Measurements from ENCODE around the gene MAGEA9B.
"Not testable (repeated sequence)": the region's sequence is repeated elsewhere in the genome, so short reads cannot be mapped to it uniquely, and the experiment has no call there.

MAGEA9B gene

DNA sequence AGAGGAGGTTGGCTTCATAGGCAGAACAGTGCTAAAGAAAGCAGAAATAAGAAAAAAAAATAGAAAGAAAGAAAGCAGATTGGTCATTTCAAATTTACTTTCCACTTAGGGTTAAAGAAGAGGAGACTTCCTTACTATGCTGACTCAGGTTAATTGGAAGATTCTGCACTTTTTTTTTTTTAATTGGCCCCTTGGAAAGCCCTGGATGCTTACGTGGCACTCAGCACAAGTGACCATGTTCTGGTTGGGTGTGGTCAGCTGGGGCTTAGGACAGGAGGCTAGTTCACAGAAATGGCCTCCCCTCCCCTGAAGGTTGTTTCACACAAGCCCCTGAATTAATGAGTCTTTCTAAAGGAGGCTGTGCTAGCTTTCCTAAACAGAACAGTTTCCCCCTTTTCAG, 14.5 kb downstream of the MAGEA9B start:
- no peaks in the 10 kb centered on the region for H3K36me3 ChIP-seq
- H3K27me3 ChIP-seq = no peaks in the 10 kb centered on the region
- peaks cover 0 to 5% (median 0%) of the 10 kb centered on the region in 10 experiments; a peak in 1 of 20 replicates for H3K4me1 ChIP-seq
- no peaks in the 10 kb centered on the region for H4K20me1 ChIP-seq
- H3K9me3 ChIP-seq (replicated peaks in 1 of 11) = no peaks in the 10 kb centered on the region
- 0 out of 22 replicates have a peak overlapping the region, but pooled peaks of 1 of the 11 experiments have one; percentile 12 for H3K4me2 ChIP-seq
- no peak for TF ChIP-seq Cebpa-rat (IDR thresholded peaks at IDR 0.05)
- no peak overlapping the region for H3K9ac ChIP-seq
- H3K4me3 ChIP-seq = no peak overlapping the region
- H3K27ac ChIP-seq = no peak overlapping the region

- TF ChIP-seq Cebpa-rat (IDR thresholded peaks at IDR 0.05) = no peak
- no peak overlapping the region for H3K27ac ChIP-seq
- H3K36me3 ChIP-seq = no peaks in the 10 kb centered on the region
Measured at GRCh38 chrX:149571770-149572169, 15.5 kb downstream of the MAGEA9B start.

GRCh38 chrX:149570668-149571067, 16.6 kb downstream of the MAGEA9B start:
- Histone ChIP-seq H3K4me2 (no peak overlapping the region), H3K27ac (no peak overlapping the region), H3K9me3 (replicated peaks in 1 of 11) (no peaks in the 10 kb centered on the region), H3K36me3 (no peaks in the 10 kb centered on the region), H3K4me3 (no peak overlapping the region), H3K9ac (no peak overlapping the region), H3K4me1 (peaks cover 0 to 8% (median 0%) of the 10 kb centered on the region in 10 experiments; a peak in 1 of 20 replicates), H3K27me3 (no peaks in the 10 kb centered on the region), H4K20me1 (no peaks in the 10 kb centered on the region)
- no peak for TF ChIP-seq Cebpa-rat (IDR thresholded peaks at IDR 0.05)

More at GRCh38 chrX:149571770-149572169, 15.5 kb downstream of the MAGEA9B start:
- Histone ChIP-seq H3K9ac (no peak overlapping the region), H4K20me1 (no peaks in the 10 kb centered on the region), H3K4me1 (peaks cover 0 to 8% (median 0%) of the 10 kb centered on the region in 10 experiments; a peak in 1 of 20 replicates), H3K4me3 (no peak overlapping the region), H3K9me3 (replicated peaks in 1 of 11) (no peaks in the 10 kb centered on the region), H3K27me3 (no peaks in the 10 kb centered on the region), H3K4me2 (no peak overlapping the region)

GRCh38 chrX:149569770-149570169, 17.5 kb downstream of the MAGEA9B start:
- H3K27me3 ChIP-seq = no peaks in the 10 kb centered on the region
- H3K4me2 ChIP-seq = no peak overlapping the region
- 0 out of 22 replicates have a peak, but pooled peaks cover 0 to 1% (median 0%) of the 10 kb centered on the region in 11 experiments for H3K9me3 ChIP-seq (replicated peaks in 1 of 11)
- H3K4me3 ChIP-seq = no peak overlapping the region
- peaks cover 0 to 8% (median 0%) of the 10 kb centered on the region in 10 experiments; a peak in 1 of 20 replicates for H3K4me1 ChIP-seq
- no peak overlapping the region for H3K9ac ChIP-seq
- no peaks in the 10 kb centered on the region for H3K36me3 ChIP-seq
- H3K27ac ChIP-seq = no peak overlapping the region
- H4K20me1 ChIP-seq = no peaks in the 10 kb centered on the region
- TF ChIP-seq Cebpa-rat (IDR thresholded peaks at IDR 0.05) = no peak

DNA sequence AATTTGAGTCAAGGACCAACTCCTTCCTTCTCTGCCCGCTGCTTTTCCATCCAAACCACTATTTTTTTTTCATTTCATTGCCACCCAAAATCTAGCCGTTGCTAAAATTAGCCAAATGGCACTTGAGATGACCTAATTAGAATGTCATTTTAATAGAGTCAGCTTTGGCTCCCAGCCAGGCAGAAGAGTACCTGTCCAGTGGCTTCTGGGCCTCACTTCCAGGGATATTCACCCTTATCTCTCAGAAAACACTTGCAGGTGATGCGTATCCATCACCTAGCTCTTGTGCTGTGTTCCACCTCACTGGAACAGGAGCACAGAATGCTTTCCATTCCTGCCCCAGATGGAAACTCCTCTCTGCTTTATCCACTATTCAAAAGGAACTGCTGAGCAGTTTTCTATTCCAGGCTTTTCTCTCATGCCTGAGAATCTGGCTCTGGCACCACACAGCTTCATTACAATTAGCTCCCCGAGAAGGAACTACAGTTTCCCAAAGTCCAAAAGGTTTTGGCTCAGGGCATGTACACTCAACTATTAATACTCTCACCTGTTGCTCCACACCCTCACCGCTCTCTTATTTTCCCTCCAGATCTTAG, 18.5 kb downstream of the MAGEA9B start:
- H3K27ac ChIP-seq = no peak overlapping the region
- no peaks in the 10 kb centered on the region for H3K27me3 ChIP-seq
- H3K4me1 ChIP-seq = peaks cover 0 to 8% (median 0%) of the 10 kb centered on the region in 10 experiments; a peak in 1 of 20 replicates
- no peaks in the 10 kb centered on the region for H3K36me3 ChIP-seq
- H4K20me1 ChIP-seq = no peaks in the 10 kb centered on the region
- 0 out of 22 replicates have a peak, but pooled peaks cover 0 to 5% (median 0%) of the 10 kb centered on the region in 11 experiments for H3K9me3 ChIP-seq (replicated peaks in 1 of 11)
- H3K4me2 ChIP-seq = no peak overlapping the region
- no peak overlapping the region for H3K4me3 ChIP-seq
- H3K9ac ChIP-seq = no peak overlapping the region
- TF ChIP-seq Cebpa-rat (IDR thresholded peaks at IDR 0.05) = no peak

GRCh38 chrX:149567621-149568417, 19.4 kb downstream of the MAGEA9B start:
- TF ChIP-seq Cebpa-rat (IDR thresholded peaks at IDR 0.05) = no peak
- Histone ChIP-seq H3K4me3 (no peak overlapping the region), H3K4me2 (no peak overlapping the region), H3K36me3 (no peaks in the 10 kb centered on the region), H3K27ac (no peak overlapping the region), H3K4me1 (peaks cover 0 to 8% (median 0%) of the 10 kb centered on the region in 10 experiments; a peak in 1 of 20 replicates), H3K9ac (no peak overlapping the region), H4K20me1 (no peaks in the 10 kb centered on the region), H3K27me3 (no peaks in the 10 kb centered on the region), H3K9me3 (replicated peaks in 1 of 11) (0 out of 22 replicates have a peak, but pooled peaks cover 0 to 5% (median 0%) of the 10 kb centered on the region in 11 experiments)

DNA sequence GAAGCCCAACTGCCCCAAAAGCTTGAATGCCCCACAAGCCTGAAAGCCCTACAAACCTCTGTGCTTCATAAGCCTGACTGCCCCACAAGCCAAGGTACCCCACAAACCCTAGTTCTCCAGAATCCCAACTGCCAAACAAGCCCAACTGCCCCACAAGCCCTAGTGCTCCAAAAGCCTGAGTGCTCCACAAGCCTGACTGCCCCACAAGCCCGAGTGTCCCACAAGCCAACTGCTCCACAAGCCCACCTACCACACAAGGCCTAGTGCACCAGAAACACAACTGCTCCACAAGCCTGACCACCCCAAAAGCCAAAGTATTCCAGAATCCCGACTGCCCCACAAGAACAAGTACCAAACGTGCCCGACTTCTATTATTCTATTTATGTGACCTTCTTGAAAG, 23.9 kb downstream of the MAGEA9B start:
- Histone ChIP-seq H3K36me3 (no peaks in the 10 kb centered on the region), H3K9ac (no peak overlapping the region), H3K27me3 (no peaks in the 10 kb centered on the region), H3K9me3 (replicated peaks in 1 of 11) (0 out of 22 replicates have a peak, but pooled peaks cover 0 to 5% (median 0%) of the 10 kb centered on the region in 11 experiments), H3K4me3 (no peak overlapping the region), H4K20me1 (no peaks in the 10 kb centered on the region), H3K4me2 (no peak overlapping the region), H3K4me1 (peaks cover 0 to 8% (median 0%) of the 10 kb centered on the region in 10 experiments; a peak in 1 of 20 replicates), H3K27ac (no peak overlapping the region)
- no peak for TF ChIP-seq Cebpa-rat (IDR thresholded peaks at IDR 0.05)

- H4K20me1 ChIP-seq; H3K27ac ChIP-seq; H3K36me3 ChIP-seq; H3K27me3 ChIP-seq; H3K9me3 ChIP-seq (replicated peaks in 1 of 11); H3K9ac ChIP-seq; H3K4me2 ChIP-seq; H3K4me1 ChIP-seq; H3K4me3 ChIP-seq: not testable (repeated sequence)
Measured at GRCh38 chrX:149555251-149555650, 32.0 kb downstream of the MAGEA9B start.

DNA sequence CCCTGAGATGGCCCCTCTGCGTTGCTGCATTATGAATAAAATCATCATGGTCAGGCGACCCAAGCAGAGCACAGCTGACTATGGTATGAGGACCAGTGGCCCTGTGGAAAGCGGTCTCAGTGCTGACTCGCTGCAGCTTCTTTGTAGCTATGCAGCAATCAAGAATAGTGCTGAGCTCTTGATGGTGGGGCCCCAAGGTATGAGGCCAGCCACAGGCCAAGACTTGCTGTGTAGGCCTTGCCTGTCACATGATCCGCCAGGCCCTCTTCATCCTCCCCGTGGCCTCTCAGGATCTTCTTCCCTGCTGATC, 35.4 kb downstream of the MAGEA9B start:
- H3K27me3 ChIP-seq; H3K9me3 ChIP-seq (replicated peaks in 1 of 11); H3K9ac ChIP-seq; H3K4me3 ChIP-seq; H3K4me2 ChIP-seq; H3K36me3 ChIP-seq; H3K4me1 ChIP-seq; H4K20me1 ChIP-seq; H3K27ac ChIP-seq: not testable (repeated sequence)

DNA sequence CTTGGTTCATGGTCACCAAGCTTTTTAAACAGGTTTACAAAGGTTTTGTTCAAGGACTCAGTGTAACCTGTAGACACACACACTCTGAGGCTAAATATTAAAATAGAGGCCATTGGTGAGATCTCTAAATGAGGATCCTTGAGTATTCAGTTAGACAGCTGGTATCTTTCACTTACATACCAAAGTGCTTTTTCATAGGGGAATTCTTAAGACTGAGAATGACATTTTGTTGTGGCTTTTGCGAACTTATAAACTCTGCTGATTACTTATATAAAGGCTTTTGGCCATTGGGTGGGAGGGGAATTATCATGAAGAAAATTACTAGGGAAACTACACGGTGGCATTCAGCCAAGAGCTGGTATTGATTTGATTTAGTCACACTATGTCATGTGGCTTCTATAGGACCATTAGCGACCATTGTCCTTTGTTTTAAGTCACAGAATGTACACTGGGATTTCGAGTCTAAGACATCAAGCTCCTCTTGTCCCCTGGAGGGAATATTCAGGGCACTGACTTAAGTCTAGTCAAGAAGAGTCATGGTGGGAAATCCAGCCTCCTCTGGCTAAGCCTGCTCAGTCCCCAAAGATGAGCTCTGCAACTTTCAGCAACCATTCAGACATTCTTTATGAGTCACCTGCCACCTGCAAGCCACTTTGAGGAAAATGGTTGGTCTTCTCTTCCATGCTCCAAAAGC, 35.9 kb downstream of the MAGEA9B start:
- not testable (repeated sequence) for H3K27me3 ChIP-seq; H3K4me1 ChIP-seq; H3K9me3 ChIP-seq (replicated peaks in 1 of 11); H3K36me3 ChIP-seq; H3K4me2 ChIP-seq; H3K9ac ChIP-seq; H3K27ac ChIP-seq; H4K20me1 ChIP-seq; H3K4me3 ChIP-seq

DNA sequence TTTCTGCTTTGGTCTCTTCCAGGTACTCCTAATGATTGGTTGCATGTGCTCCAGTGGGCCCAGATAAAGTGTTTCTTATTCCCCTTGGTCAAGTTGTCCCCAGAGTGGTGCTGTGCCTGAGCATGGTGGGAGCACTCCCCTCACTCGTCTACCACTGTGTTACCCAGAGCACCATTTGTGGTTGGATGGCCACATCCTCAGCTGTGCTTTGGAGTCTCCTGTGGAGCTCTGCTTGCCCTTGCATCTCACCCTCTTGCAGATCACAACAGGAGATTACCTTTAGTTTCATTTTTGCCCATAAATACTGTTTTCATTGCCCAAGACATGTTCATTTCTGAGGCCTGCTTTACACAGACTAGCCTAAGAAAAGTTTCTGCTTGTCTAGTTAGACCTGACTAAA, 36.8 kb downstream of the MAGEA9B start:
- H3K27ac ChIP-seq; H3K4me2 ChIP-seq; H3K9ac ChIP-seq; H3K4me3 ChIP-seq; H3K4me1 ChIP-seq; H3K36me3 ChIP-seq; H3K9me3 ChIP-seq (replicated peaks in 1 of 11); H3K27me3 ChIP-seq; H4K20me1 ChIP-seq: not testable (repeated sequence)

DNA sequence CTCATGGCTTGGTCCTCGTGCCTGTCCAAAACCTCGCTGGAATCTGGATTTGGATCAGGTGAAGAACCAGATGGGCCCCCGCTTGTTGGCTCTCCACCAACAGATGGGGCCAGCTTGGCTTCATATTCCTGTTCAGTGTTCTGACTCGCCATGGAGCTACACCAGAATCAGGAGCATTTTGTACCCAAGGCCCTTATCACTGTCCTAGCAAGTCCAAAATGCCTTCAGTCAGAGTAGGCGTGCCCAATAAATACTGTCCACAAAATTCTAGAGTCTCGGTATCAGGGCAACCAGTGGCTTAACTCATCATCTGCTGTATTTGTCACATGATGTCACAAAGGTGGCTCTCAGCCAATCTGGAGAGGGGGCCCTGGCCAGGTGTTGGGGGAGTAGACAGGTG, 37.6 kb downstream of the MAGEA9B start, which contains the start of gene HSFX3:
Gene HSFX3 (minus strand): TSS at position 224 of the 400 bp plus-strand sequence. CDS start 72 bp downstream, at position 152.
- H3K36me3 ChIP-seq; H3K9ac ChIP-seq; H3K27ac ChIP-seq; H3K4me1 ChIP-seq; H3K4me3 ChIP-seq; H3K4me2 ChIP-seq; H3K27me3 ChIP-seq; H3K9me3 ChIP-seq (replicated peaks in 1 of 11); H4K20me1 ChIP-seq: not testable (repeated sequence)

DNA sequence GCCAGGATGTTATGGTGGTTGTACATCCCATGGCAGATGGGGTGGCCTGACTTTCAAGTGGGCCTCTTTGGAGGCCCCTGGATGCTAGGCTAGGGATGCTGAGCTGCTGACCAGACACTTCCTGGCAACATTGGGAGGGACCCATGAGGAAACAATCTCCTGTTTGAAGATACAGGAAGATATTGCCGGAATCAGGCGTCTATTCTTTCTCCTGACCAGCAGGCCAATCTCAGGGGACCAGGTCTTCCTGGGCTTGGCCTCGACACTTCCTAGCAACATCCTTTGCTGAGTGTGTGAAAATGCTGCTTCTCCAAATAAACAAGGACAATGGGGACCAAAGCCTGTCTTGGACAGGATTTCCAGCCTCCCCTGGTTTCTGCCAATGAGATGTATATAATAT, 39.5 kb downstream of the MAGEA9B start:
- H3K4me2 ChIP-seq; H3K9ac ChIP-seq; H3K27me3 ChIP-seq; H3K36me3 ChIP-seq; H3K9me3 ChIP-seq (replicated peaks in 1 of 11); H4K20me1 ChIP-seq; H3K27ac ChIP-seq; H3K4me3 ChIP-seq; H3K4me1 ChIP-seq: not testable (repeated sequence)
